ENCODE data around the gene HOXB2.
"Not testable (repeated sequence)": the region's sequence is repeated elsewhere in the genome, so short reads cannot be mapped to it uniquely, and the experiment has no call there.

Gene HOXB2

GRCh38 chr17:48510381-48510760 is 34.5 kb downstream of the HOXB2 start:
- H3K27ac ChIP-seq (ENCODE audit: low read depth, low read length), result no peak overlapping the region
- no peaks in the 10 kb centered on the region for H4K20me1 ChIP-seq (ENCODE audit: low read depth, low read length)

GRCh38 chr17:48509708-48510107 is 35.2 kb downstream of the HOXB2 start:
- H4K20me1 ChIP-seq (ENCODE audit: low read depth, low read length); H3K79me2 ChIP-seq (ENCODE audit: insufficient read depth, low read length); H3K36me3 ChIP-seq (ENCODE audit: low read length); H3K27ac ChIP-seq (ENCODE audit: low read depth, low read length); H3K9me3 ChIP-seq (ENCODE audit: insufficient read depth, low read length); H3K9me2 ChIP-seq (replicated peaks; ENCODE audit: insufficient read depth, low read length); H3F3A ChIP-seq (ENCODE audit: insufficient read depth); H3K9ac ChIP-seq (ENCODE audit: low read length); H2AFZ ChIP-seq (ENCODE audit: low read depth, low read length, severe bottlenecking); H3K4me2 ChIP-seq (ENCODE audit: low read depth, low read length, poor library complexity, severe bottlenecking); H3K27me3 ChIP-seq (ENCODE audit: low read length); H3K4me3 ChIP-seq (ENCODE audit: insufficient read depth, low read length, poor library complexity, severe bottlenecking): not testable (repeated sequence)

More at GRCh38 chr17:48510381-48510760, 34.5 kb downstream of the HOXB2 start:
- Histone ChIP-seq H3K36me3 (ENCODE audit: low read length) (no peaks in the 10 kb centered on the region), H2AFZ (ENCODE audit: low read depth, low read length, severe bottlenecking) (no peak overlapping the region), H3K9ac (ENCODE audit: low read length) (no peak overlapping the region), H3F3A (ENCODE audit: insufficient read depth) (no peaks in the 10 kb centered on the region), H3K4me2 (ENCODE audit: low read depth, low read length, poor library complexity, severe bottlenecking) (no peak overlapping the region), H3K79me2 (ENCODE audit: insufficient read depth, low read length) (no peaks in the 10 kb centered on the region), H3K9me3 (ENCODE audit: insufficient read depth, low read length) (no peaks in the 10 kb centered on the region), H3K9me2 (replicated peaks; ENCODE audit: insufficient read depth, low read length) (no peaks in the 10 kb centered on the region), H3K27me3 (ENCODE audit: low read length) (no peaks in the 10 kb centered on the region), H3K4me3 (ENCODE audit: insufficient read depth, low read length, poor library complexity, severe bottlenecking) (no peak overlapping the region)
- no peak for TF ChIP-seq CTCF (IDR thresholded peaks at IDR 0.05; ENCODE audit: insufficient read depth, low read length, poor library complexity, severe bottlenecking)
- TF ChIP-seq EZH2phosphoT487 (conservative IDR thresholded peaks at IDR 0.05; ENCODE audit: low read length), result no peak

- Histone ChIP-seq H3K9ac (ENCODE audit: low read length) (no peak overlapping the region), H2AFZ (ENCODE audit: low read depth, low read length, severe bottlenecking) (no peak overlapping the region), H3K4me3 (ENCODE audit: insufficient read depth, low read length, poor library complexity, severe bottlenecking) (no peak overlapping the region), H3K36me3 (ENCODE audit: low read length) (no peaks in the 10 kb centered on the region), H3K4me2 (ENCODE audit: low read depth, low read length, poor library complexity, severe bottlenecking) (no peak overlapping the region), H4K20me1 (ENCODE audit: low read depth, low read length) (no peaks in the 10 kb centered on the region), H3K79me2 (ENCODE audit: insufficient read depth, low read length) (no peaks in the 10 kb centered on the region), H3K27ac (ENCODE audit: low read depth, low read length) (no peak overlapping the region), H3K27me3 (ENCODE audit: low read length) (no peaks in the 10 kb centered on the region), H3K9me2 (replicated peaks; ENCODE audit: insufficient read depth, low read length) (no peaks in the 10 kb centered on the region), H3K9me3 (ENCODE audit: insufficient read depth, low read length) (no peaks in the 10 kb centered on the region), H3F3A (ENCODE audit: insufficient read depth) (no peaks in the 10 kb centered on the region)
- no peak for TF ChIP-seq CTCF (IDR thresholded peaks at IDR 0.05; ENCODE audit: insufficient read depth, low read length, poor library complexity, severe bottlenecking)
- TF ChIP-seq EZH2phosphoT487 (conservative IDR thresholded peaks at IDR 0.05; ENCODE audit: low read length), result no peak
These were observed 38.7 kb downstream of the HOXB2 start for GRCh38 chr17:48506246-48506645.

GRCh38 chr17:48505788-48506187 is 39.1 kb downstream of the HOXB2 start:
- Histone ChIP-seq H3K79me2 (ENCODE audit: insufficient read depth, low read length) (no peaks in the 10 kb centered on the region), H3K9me2 (replicated peaks; ENCODE audit: insufficient read depth, low read length) (no peaks in the 10 kb centered on the region), H3K36me3 (ENCODE audit: low read length) (no peaks in the 10 kb centered on the region), H3K9ac (ENCODE audit: low read length) (no peak overlapping the region), H3K27ac (ENCODE audit: low read depth, low read length) (no peak overlapping the region), H3K4me2 (ENCODE audit: low read depth, low read length, poor library complexity, severe bottlenecking) (no peak overlapping the region), H2AFZ (ENCODE audit: low read depth, low read length, severe bottlenecking) (no peak overlapping the region), H3K27me3 (ENCODE audit: low read length) (no peaks in the 10 kb centered on the region), H4K20me1 (ENCODE audit: low read depth, low read length) (no peaks in the 10 kb centered on the region), H3F3A (ENCODE audit: insufficient read depth) (no peaks in the 10 kb centered on the region), H3K4me3 (ENCODE audit: insufficient read depth, low read length, poor library complexity, severe bottlenecking) (no peak overlapping the region), H3K9me3 (ENCODE audit: insufficient read depth, low read length) (no peaks in the 10 kb centered on the region)
- TF ChIP-seq CTCF (IDR thresholded peaks at IDR 0.05; ENCODE audit: insufficient read depth, low read length, poor library complexity, severe bottlenecking) (no peak), EZH2phosphoT487 (conservative IDR thresholded peaks at IDR 0.05; ENCODE audit: low read length) (no peak)

Measured in SU-DHL-6 (cell line).